ENCODE data around the gene ACTR3.

GRCh38 chr2:113918229-113918628 lies 28.3 kb downstream of the ACTR3 start:
- TF ChIP-seq, protein P1, sequence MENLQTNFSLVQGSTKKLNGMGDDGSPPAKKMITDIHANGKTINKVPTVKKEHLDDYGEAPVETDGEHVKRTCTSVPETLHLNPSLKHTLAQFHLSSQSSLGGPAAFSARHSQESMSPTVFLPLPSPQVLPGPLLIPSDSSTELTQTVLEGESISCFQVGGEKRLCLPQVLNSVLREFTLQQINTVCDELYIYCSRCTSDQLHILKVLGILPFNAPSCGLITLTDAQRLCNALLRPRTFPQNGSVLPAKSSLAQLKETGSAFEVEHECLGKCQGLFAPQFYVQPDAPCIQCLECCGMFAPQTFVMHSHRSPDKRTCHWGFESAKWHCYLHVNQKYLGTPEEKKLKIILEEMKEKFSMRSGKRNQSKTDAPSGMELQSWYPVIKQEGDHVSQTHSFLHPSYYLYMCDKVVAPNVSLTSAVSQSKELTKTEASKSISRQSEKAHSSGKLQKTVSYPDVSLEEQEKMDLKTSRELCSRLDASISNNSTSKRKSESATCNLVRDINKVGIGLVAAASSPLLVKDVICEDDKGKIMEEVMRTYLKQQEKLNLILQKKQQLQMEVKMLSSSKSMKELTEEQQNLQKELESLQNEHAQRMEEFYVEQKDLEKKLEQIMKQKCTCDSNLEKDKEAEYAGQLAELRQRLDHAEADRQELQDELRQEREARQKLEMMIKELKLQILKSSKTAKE (IDR thresholded peaks at IDR 0.05; ENCODE audit: low read depth, poor library complexity, severe bottlenecking) = no peak
- TF ChIP-seq NR2C1 (IDR thresholded peaks at IDR 0.05) (no peak), BMI1 (IDR thresholded peaks at IDR 0.05; ENCODE audit: borderline replicate concordance) (no peak), EZH2 (IDR thresholded peaks at IDR 0.05; ENCODE audit: borderline replicate concordance, control insufficient read depth, low read depth, low read length) (no peak), EP300 (IDR thresholded peaks at IDR 0.05; ENCODE audit: borderline replicate concordance in 1 of 2, control insufficient read depth in 1 of 2, low read depth in 2 of 2, low read length in 2 of 2) (no peak), FOS (IDR thresholded peaks at IDR 0.05; ENCODE audit: borderline replicate concordance, extremely low read depth, insufficient read length) (no peak), PRDM15 (CRISPR knock-in tag; IDR thresholded peaks at IDR 0.05) (no peak), HCFC1 (IDR thresholded peaks at IDR 0.05; ENCODE audit: low read length) (no peak)
- TF ChIP-seq, protein P2, sequence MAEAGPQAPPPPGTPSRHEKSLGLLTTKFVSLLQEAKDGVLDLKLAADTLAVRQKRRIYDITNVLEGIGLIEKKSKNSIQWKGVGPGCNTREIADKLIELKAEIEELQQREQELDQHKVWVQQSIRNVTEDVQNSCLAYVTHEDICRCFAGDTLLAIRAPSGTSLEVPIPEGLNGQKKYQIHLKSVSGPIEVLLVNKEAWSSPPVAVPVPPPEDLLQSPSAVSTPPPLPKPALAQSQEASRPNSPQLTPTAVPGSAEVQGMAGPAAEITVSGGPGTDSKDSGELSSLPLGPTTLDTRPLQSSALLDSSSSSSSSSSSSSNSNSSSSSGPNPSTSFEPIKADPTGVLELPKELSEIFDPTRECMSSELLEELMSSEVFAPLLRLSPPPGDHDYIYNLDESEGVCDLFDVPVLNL (IDR thresholded peaks at IDR 0.05; ENCODE audit: low read depth, low read length) = no peak
